Measurements from ENCODE around the gene OBP2A.

OBP2A gene

GRCh38 chr9:135587658-135588057 is 41.7 kb downstream of the OBP2A start:
- Histone ChIP-seq H3K27me3 (ENCODE audit: insufficient read depth, low read length) (no peaks in the 10 kb centered on the region), H4K20me1 (ENCODE audit: insufficient read depth, low read length) (no peaks in the 10 kb centered on the region), H2AFZ (ENCODE audit: low read length) (no peak overlapping the region), H3K4me3 (ENCODE audit: low read depth, low read length, poor library complexity, severe bottlenecking) (no peak overlapping the region), H3K36me3 (ENCODE audit: insufficient read depth, low read length) (no peaks in the 10 kb centered on the region), H3K79me2 (ENCODE audit: insufficient read depth, low read length) (no peaks in the 10 kb centered on the region), H3F3A (ENCODE audit: insufficient read depth, low read length) (no peaks in the 10 kb centered on the region), H3K9me3 (ENCODE audit: low read length) (no peaks in the 10 kb centered on the region), H3K4me1 (ENCODE audit: insufficient read depth, low read length, severe bottlenecking) (no peaks in the 10 kb centered on the region), H3K4me2 (ENCODE audit: low read length) (no peak overlapping the region), H3K27ac (ENCODE audit: low read depth, low read length, poor library complexity, severe bottlenecking) (no peak overlapping the region), H3K9me2 (ENCODE audit: low read depth, low read length) (no peaks in the 10 kb centered on the region), H3K9ac (ENCODE audit: low read length) (no peak overlapping the region)
- no peak for TF ChIP-seq EZH2 (IDR thresholded peaks at IDR 0.05; ENCODE audit: borderline replicate concordance, low read length)
- no peak for TF ChIP-seq CTCF (IDR thresholded peaks at IDR 0.05; ENCODE audit: low read length)

GRCh38 chr9:135588371-135588770 is 42.4 kb downstream of the OBP2A start:
- no peaks in the 10 kb centered on the region for H3F3A ChIP-seq (ENCODE audit: insufficient read depth, low read length)
- no peaks in the 10 kb centered on the region for H3K36me3 ChIP-seq (ENCODE audit: insufficient read depth, low read length)
- no peak overlapping the region for H2AFZ ChIP-seq (ENCODE audit: low read length)
- no peaks in the 10 kb centered on the region for H3K4me1 ChIP-seq (ENCODE audit: insufficient read depth, low read length, severe bottlenecking)
- no peak overlapping the region for H3K27ac ChIP-seq (ENCODE audit: low read depth, low read length, poor library complexity, severe bottlenecking)
- no peak overlapping the region for H3K4me3 ChIP-seq (ENCODE audit: low read depth, low read length, poor library complexity, severe bottlenecking)
- no peaks in the 10 kb centered on the region for H3K9me2 ChIP-seq (ENCODE audit: low read depth, low read length)
- no peaks in the 10 kb centered on the region for H3K9me3 ChIP-seq (ENCODE audit: low read length)
- H3K9ac ChIP-seq (ENCODE audit: low read length), result no peak overlapping the region
- no peaks in the 10 kb centered on the region for H4K20me1 ChIP-seq (ENCODE audit: insufficient read depth, low read length)
- TF ChIP-seq EZH2 (IDR thresholded peaks at IDR 0.05; ENCODE audit: borderline replicate concordance, low read length) (no peak), CTCF (IDR thresholded peaks at IDR 0.05; ENCODE audit: low read length) (no peak)
- no peak overlapping the region for H3K4me2 ChIP-seq (ENCODE audit: low read length)
- H3K27me3 ChIP-seq (ENCODE audit: insufficient read depth, low read length), result no peaks in the 10 kb centered on the region
- H3K79me2 ChIP-seq (ENCODE audit: insufficient read depth, low read length), result no peaks in the 10 kb centered on the region

GRCh38 chr9:135588886-135589595 is 43.1 kb downstream of the OBP2A start:
- no peaks in the 10 kb centered on the region for H3K36me3 ChIP-seq (ENCODE audit: insufficient read depth, low read length)
- H3K9me2 ChIP-seq (ENCODE audit: low read depth, low read length), result no peaks in the 10 kb centered on the region
- no peak overlapping the region for H3K4me2 ChIP-seq (ENCODE audit: low read length)
- no peak overlapping the region for H3K9ac ChIP-seq (ENCODE audit: low read length)
- H3K79me2 ChIP-seq (ENCODE audit: insufficient read depth, low read length), result no peaks in the 10 kb centered on the region
- no peak overlapping the region for H3K4me3 ChIP-seq (ENCODE audit: low read depth, low read length, poor library complexity, severe bottlenecking)
- H3K27ac ChIP-seq (ENCODE audit: low read depth, low read length, poor library complexity, severe bottlenecking), result no peak overlapping the region
- H3F3A ChIP-seq (ENCODE audit: insufficient read depth, low read length), result no peaks in the 10 kb centered on the region
- no peak overlapping the region for H2AFZ ChIP-seq (ENCODE audit: low read length)
- H3K9me3 ChIP-seq (ENCODE audit: low read length), result no peaks in the 10 kb centered on the region
- no peaks in the 10 kb centered on the region for H4K20me1 ChIP-seq (ENCODE audit: insufficient read depth, low read length)
- H3K4me1 ChIP-seq (ENCODE audit: insufficient read depth, low read length, severe bottlenecking), result no peaks in the 10 kb centered on the region
- TF ChIP-seq CTCF (IDR thresholded peaks at IDR 0.05; ENCODE audit: low read length) (no peak), EZH2 (IDR thresholded peaks at IDR 0.05; ENCODE audit: borderline replicate concordance, low read length) (no peak)
- no peaks in the 10 kb centered on the region for H3K27me3 ChIP-seq (ENCODE audit: insufficient read depth, low read length)

Measured in OCI-LY1 (cell line).